Mesothelial cell of epicardium (in vitro differentiated cells): ENCODE measurements around the gene TMEM92. TPM values are rescaled to one million over a fixed set of nuclear protein-coding genes. Genes with fewer than 3 reads are reported as not detected.
A peak's percentile ranks its signal among the peaks of the same experiment; 100 is the strongest.
"Not testable (repeated sequence)": the region's sequence is repeated elsewhere in the genome, so short reads cannot be mapped to it uniquely, and the experiment has no call there.

Experiments used
- DNase-seq, 2 experiments: peaks; one replicate each; pipeline ENCODE4 v3.0.0; 2021; ENCODE audit warnings: low spot score in 2 of 2; ENCODE audit not compliant: unreplicated experiment in 2 of 2
- H3K27ac Mint-ChIP-seq: 2 replicates; pipeline ENCODE4 v1.8.0; 2021; ENCODE audit warnings: mixed read lengths
- H3K27me3 Mint-ChIP-seq: 2 replicates; pipeline ENCODE4 v1.8.0; 2021; ENCODE audit warnings: low read depth, mixed read lengths
- H3K36me3 Mint-ChIP-seq: 2 replicates; pipeline ENCODE4 v1.8.0; 2021; ENCODE audit warnings: mixed read lengths
- H3K4me1 Mint-ChIP-seq: 2 replicates; pipeline ENCODE4 v1.8.0; 2021; ENCODE audit warnings: mixed read lengths
- H3K4me3 Mint-ChIP-seq: 2 replicates; pipeline ENCODE4 v1.8.0; 2021; ENCODE audit warnings: mild to moderate bottlenecking, moderate library complexity, mixed read lengths
- H3K9me3 Mint-ChIP-seq: 2 replicates; pipeline ENCODE4 v1.8.0; 2021; ENCODE audit warnings: mixed read lengths
- total RNA-seq: library from RNA; stranded (reverse); gene quantifications from 3 replicates; pipeline ENCODE4 v1.2.1, GENCODE V29; 2021
- TF ChIP-seq, protein P1 (sequence below): fragments of 200-600 bp; sonication (generic); IDR thresholded peaks from one replicate; pipeline ENCODE4 v1.5.0; 2021; ENCODE audit warnings: antibody characterized with exemption; ENCODE audit not compliant: unreplicated experiment

TMEM92 gene
- total RNA-seq, 1 donor from 2014 or later: 2.7 TPM

DNA sequence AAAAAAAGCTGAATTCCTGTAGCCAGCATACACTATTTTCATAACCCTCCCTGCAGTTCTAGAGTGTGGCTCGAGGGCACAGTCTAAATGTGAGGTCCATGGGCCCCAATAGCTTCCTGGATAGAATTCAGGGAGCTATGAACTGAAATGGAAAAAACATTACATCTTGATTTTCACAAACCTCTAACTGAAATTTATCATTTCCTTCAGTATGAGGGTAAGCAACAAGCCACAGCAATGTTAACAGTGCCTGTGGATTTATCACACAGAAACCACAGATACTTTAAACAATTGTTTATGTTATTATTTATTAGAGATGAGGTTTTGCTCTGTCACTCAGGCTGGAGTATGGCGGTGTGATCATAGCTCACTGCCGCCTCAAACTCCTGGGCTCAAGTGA lies 18.2 kb downstream of the TMEM92 start:
- Mint-ChIP-seq H3K9me3 (no peaks in the 10 kb centered on the region), H3K27ac (no peak overlapping the region), H3K4me1 (peaks cover 30% of the 10 kb centered on the region), H3K4me3 (no peak overlapping the region), H3K36me3 (no peaks in the 10 kb centered on the region), H3K27me3 (no peaks in the 10 kb centered on the region)
- TF ChIP-seq, protein P1, sequence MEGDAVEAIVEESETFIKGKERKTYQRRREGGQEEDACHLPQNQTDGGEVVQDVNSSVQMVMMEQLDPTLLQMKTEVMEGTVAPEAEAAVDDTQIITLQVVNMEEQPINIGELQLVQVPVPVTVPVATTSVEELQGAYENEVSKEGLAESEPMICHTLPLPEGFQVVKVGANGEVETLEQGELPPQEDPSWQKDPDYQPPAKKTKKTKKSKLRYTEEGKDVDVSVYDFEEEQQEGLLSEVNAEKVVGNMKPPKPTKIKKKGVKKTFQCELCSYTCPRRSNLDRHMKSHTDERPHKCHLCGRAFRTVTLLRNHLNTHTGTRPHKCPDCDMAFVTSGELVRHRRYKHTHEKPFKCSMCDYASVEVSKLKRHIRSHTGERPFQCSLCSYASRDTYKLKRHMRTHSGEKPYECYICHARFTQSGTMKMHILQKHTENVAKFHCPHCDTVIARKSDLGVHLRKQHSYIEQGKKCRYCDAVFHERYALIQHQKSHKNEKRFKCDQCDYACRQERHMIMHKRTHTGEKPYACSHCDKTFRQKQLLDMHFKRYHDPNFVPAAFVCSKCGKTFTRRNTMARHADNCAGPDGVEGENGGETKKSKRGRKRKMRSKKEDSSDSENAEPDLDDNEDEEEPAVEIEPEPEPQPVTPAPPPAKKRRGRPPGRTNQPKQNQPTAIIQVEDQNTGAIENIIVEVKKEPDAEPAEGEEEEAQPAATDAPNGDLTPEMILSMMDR: no peak
- no peak for DNase-seq

DNA sequence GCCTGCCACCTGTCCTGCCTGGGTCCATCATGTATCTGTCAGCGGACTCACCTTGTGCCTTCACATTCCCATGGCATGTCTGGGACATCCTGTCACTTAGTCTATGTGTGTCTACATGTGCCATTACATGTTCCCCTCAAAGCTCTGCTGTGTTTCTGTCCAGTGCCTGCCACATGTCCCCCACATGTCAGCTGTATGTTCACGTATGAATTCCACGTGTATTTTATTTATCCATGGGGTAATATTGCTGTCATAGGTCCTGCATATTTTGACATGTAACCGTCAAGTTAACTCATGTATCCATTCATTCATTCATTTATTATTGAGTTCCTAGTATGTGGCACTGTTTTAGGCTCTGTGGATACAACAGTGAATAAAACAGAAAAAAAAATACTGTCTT lies 20.8 kb downstream of the TMEM92 start:
- Mint-ChIP-seq H3K4me1 (peaks cover 18% of the 10 kb centered on the region), H3K27me3 (no peaks in the 10 kb centered on the region), H3K9me3 (no peaks in the 10 kb centered on the region), H3K4me3 (no peak overlapping the region), H3K27ac (no peak overlapping the region), H3K36me3 (no peaks in the 10 kb centered on the region)
- no peak for DNase-seq
- TF ChIP-seq, protein P1: no peak

DNA sequence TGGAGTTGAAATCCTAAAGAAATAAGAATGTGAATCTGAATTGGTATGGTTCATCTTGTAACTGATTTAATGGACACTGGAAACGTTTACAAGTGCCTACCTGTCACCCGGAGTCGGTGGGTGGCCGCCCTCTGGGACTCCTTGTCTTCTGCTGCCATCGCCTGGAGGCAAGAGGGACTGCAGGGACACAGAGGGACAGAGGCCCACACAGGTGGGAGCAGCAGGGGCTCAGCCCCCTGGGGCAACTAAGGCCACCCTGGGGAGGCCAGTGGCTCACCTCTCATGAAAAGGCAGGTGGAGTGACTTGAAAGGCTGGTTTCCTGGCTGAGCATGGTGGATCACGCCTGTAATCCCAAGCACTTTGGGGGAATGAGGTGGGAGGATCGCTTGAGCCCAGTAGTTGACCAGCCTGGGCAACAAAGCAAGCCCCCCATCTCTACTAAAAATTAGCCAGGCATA lies 23.2 kb downstream of the TMEM92 start:
- peak; percentile 76 to 90 for DNase-seq
- TF ChIP-seq, protein P1: peak; percentile 72
- no peak overlapping the region for H3K27ac Mint-ChIP-seq
- no peaks in the 10 kb centered on the region for H3K36me3 Mint-ChIP-seq
- peaks cover 5% of the 10 kb centered on the region for H3K4me1 Mint-ChIP-seq
- H3K27me3 Mint-ChIP-seq: no peaks in the 10 kb centered on the region
- no peaks in the 10 kb centered on the region for H3K9me3 Mint-ChIP-seq
- no peak overlapping the region for H3K4me3 Mint-ChIP-seq

DNA sequence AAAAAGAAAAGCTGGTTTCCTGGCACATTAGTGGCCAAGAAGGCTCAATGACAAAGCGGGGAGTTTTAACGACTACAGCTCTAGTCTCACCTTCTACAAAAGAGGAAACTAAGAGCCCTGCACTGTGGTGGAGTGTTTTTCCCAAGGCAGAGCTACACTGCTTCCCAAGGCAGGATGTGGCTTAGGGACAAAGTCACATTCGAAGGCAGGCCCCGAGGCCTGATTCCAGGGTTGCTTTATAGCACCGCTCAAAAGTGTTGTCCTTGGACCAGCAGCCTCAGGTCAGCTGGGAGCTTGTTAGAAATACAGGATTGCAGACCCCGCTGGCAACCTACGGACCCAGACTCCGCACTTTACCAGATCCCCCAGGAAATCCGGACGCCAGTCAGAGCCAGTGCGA lies 23.8 kb downstream of the TMEM92 start:
- H3K4me1 Mint-ChIP-seq: peaks cover 4% of the 10 kb centered on the region
- H3K36me3 Mint-ChIP-seq: no peaks in the 10 kb centered on the region
- H3K27me3 Mint-ChIP-seq: no peaks in the 10 kb centered on the region
- H3K4me3 Mint-ChIP-seq: no peak overlapping the region
- H3K27ac Mint-ChIP-seq: no peak overlapping the region
- DNase-seq: no peak
- TF ChIP-seq, protein P1: no peak
- H3K9me3 Mint-ChIP-seq: no peaks in the 10 kb centered on the region

DNA sequence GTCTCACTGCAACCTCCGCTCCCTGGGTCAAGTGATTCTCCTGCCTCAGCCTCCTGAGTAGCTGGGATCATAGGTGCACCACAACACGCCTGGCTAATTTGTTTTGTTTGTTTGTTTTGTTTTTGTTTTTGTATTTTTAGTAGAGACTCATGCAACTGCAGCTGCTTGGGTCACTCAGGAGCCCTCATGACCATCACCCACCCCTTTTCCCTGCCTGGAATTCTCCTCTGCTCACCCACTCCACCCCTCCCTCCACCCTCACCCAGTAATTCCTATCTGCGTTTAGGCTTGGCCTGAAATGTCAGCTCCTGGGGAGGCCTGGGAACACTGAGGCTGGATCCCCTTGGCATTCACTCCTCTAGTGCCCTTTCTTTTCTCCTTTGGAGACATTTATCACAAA lies 25.5 kb downstream of the TMEM92 start:
- TF ChIP-seq, protein P1: no peak
- peaks cover 5% of the 10 kb centered on the region for H3K4me1 Mint-ChIP-seq
- H3K4me3 Mint-ChIP-seq: no peak overlapping the region
- DNase-seq: no peak
- H3K36me3 Mint-ChIP-seq: no peaks in the 10 kb centered on the region
- no peaks in the 10 kb centered on the region for H3K27me3 Mint-ChIP-seq
- no peaks in the 10 kb centered on the region for H3K9me3 Mint-ChIP-seq
- no peak overlapping the region for H3K27ac Mint-ChIP-seq

DNA sequence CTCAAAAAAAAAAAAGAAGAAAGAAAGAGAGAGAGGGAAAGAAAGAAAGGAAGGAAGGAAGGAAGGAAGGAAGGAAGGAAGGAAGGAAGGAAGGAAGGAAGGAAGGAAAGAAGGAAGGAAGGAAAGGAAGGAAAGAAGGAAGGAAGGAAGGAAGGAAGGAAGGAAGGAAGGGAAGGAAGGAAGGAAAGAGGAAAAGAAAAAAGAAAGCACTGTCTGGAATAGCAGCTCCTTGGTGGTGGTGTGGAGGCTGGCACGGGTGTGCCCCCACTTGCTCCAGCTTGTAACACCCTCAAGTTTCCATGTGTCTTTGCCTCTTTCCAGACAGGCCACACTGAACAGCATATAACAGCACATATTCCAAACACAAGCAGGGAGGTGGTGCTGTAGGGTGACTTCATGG lies 26.6 kb downstream of the TMEM92 start:
- H3K27ac Mint-ChIP-seq, DNase-seq, H3K36me3 Mint-ChIP-seq, H3K4me3 Mint-ChIP-seq, H3K27me3 Mint-ChIP-seq, H3K9me3 Mint-ChIP-seq: not testable (repeated sequence)
- peaks cover 12% of the 10 kb centered on the region for H3K4me1 Mint-ChIP-seq
